ENCODE data around the gene MBNL1.

DNA sequence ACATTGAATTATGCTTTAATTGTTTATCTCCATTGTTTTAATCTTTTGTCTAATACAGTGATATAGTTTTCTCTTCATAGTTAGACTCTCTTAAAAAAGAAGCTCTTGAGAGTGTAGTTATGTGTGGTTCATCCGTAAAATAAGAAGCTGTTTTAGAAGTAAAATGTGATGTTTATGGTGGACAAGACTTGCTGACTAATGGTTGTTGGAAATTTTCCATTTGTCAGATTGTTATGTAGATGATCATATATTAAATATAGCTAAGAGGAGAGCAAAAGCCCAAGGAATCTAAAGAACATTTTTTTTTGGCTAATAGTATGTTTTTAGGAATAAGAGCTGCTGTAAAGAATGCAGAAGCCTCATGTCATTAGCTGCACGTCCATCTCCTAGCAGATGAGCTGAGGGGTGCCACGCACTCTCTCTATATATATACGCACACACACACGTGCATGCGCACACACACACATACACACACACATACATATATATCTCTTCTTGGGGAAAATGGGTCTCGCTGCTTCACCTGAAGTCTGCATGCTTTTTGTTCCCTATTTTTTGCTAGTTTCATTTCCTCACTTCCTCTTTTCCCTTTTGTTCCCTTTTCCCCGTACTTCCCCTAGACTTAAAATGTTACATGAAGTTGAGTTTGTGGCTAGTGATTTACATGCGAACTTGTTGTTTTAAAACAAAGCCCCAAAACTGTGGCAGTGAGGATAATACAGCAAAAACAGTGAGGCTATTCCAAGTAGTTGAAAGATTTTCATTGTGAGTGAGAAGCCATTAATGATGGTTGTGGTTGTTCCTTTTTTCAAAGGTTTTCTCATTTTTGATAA, 107.8 kb downstream of the MBNL1 start:
- TF ChIP-seq TBP (CRISPR knock-in tag; IDR thresholded peaks at IDR 0.05) (no peak), SMC3 (IDR thresholded peaks at IDR 0.05; ENCODE audit: low read length) (no peak), ADNP (CRISPR knock-in tag; IDR thresholded peaks at IDR 0.05) (no peak), NONO (IDR thresholded peaks at IDR 0.05) (no peak), NONO (CRISPR knock-in tag; conservative IDR thresholded peaks at IDR 0.05) (no peak)
